Measurements from ENCODE around the gene EBI3.
"Not testable (repeated sequence)": the region's sequence is repeated elsewhere in the genome, so short reads cannot be mapped to it uniquely, and the experiment has no call there.

Gene EBI3

DNA sequence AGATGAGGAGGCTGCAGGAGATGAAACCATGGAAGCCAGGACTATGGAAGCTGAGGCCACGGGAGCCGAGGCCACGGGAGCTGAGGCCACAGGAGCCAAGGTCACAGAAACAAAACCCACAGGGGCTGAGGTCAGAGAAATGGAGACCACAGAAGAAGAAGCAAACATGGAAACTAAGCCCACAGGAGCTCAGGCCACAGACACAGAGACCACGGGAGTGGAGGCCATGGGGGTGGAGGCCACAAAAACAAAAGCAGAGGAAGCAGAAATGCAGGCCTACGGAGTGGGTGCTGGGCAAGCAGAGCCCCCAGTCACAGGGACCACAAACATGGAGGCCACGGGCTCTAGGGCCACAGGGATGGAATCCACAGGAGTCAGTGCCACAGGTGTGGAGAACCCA lies 12.5 kb upstream of the EBI3 start:
- no peak for DNase-seq
- TF ChIP-seq POLR2A (IDR thresholded peaks at IDR 0.05; ENCODE audit: low read length) = no peak
- no peak for TF ChIP-seq GATA1 (IDR thresholded peaks at IDR 0.05; ENCODE audit: low read depth, low read length)

DNA sequence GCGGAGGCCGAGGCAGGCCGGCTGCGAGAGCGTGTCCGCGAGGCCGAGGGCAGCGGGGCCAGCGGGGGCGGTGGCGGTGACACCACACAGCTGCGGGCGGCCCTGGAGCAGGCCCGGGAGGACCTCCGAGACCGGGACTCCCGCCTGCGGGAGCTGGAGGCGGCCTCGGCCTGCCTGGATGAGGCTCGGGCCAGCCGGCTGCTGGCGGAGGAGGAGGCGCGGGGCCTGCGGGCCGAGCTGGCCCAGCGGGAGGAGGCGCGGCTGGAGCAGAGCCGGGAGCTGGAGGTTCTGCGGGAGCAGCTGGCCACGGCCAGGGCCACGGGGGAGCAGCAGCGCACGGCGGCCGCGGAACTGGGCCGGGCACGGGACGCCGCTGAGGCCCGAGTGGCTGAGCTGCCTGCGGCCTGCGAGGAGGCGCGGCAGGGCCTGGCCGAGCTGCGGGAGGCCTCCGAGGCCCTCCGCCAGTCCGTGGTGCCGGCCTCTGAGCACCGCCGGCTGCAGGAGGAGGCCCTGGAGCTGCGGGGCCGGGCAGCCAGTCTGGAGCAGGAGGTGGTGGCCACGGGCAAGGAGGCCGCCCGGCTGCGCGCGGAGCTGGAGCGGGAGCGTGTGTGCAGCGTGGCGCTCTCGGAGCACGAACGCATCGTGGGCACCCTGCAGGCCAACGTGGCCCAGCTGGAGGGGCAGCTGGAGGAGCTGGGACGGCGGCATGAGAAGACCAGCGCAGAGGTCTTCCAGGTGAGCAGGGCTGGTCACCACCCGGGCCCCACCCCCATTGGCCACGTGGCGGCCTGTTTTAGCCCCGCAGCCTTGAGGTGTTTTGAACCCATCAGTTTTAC lies 11.7 kb upstream of the EBI3 start:
- no peak for DNase-seq
- TF ChIP-seq POLR2A (IDR thresholded peaks at IDR 0.05; ENCODE audit: low read length) = no peak
- no peak for TF ChIP-seq GATA1 (IDR thresholded peaks at IDR 0.05; ENCODE audit: low read depth, low read length)

DNA sequence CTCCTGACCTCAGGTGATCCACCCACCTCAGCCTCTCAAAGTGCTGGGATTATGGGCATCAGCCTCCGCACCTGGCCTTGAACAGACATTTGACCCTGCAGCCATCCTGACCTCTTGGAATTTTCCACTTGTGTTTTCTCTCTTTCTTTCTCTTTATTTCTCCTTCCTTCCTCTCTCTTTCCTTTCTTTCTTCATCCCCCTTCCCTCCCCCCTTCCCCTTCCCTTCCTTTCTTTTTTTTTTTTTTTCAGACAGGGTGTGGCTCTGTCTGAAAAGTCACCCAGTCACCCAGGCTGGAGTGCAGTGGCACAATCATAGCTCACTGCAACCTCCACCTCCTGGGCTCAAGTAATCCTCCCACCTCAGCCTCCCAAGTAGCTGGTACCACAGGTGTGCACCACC lies 10.8 kb upstream of the EBI3 start:
- DNase-seq = not testable (repeated sequence)

DNA sequence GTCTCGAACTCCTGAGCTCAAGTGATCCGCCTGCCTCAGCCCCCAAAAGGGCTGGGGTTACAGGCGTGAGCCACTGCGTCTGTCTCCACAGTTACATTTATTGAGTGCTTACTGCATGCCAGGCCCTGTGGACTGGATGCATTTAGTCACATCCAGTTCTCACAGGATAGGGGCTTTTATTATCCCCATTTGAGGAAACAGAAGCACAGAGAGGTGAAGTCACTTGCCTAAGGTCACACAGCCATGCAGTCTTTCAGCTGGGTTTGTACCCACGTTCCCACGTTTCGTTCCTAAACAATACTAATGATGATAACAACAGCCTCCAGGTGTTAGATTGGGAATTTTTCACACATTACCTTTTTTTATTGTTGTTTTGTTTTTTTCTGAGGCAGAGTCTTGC lies 9.1 kb upstream of the EBI3 start:
- DNase-seq = no peak
- TF ChIP-seq GATA1 (IDR thresholded peaks at IDR 0.05; ENCODE audit: low read depth, low read length) (no peak), POLR2A (IDR thresholded peaks at IDR 0.05; ENCODE audit: low read length) (no peak)

DNA sequence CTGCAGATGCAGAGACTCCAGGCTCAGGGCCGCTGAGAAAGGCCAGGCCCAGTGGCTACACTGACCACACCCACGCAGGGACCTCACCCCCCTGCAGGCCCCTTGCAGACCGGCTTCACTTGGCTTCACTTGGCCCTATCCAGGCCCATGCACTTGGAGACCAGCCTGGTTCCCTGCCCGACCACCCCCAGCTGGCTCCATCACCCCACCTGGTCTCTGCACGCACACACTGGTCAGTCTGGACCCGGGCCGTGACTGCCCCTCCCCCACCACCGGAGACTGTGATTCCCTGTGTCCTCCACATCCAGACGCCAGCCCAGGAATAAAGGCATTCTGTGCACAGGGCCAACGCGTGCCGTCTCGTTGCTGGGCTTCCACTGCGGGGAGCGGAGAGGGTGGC lies 4.9 kb upstream of the EBI3 start:
- TF ChIP-seq POLR2A (IDR thresholded peaks at IDR 0.05; ENCODE audit: low read length) = no peak
- TF ChIP-seq GATA1 (IDR thresholded peaks at IDR 0.05; ENCODE audit: low read depth, low read length) = no peak
- DNase-seq = no peak

DNA sequence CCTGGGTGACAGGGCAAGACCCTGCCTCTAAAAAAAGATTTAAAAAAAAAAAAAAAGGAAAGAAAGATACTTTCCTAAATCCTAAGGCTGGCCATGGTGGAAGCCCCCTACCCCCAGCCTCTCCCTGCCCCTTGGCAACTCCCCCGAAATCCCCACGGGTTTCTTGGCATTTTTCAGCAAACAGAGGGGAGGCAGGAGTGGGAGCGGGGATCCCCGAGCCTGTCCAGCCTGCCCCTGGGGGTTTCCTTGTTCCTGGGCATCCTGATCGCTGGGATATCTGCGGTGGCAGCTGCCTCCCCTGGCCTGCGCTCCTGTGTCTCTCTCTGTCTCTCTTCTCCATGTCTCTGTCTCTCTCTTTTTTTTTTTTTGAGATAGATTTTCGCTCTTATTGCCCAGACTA lies 3.4 kb upstream of the EBI3 start:
- TF ChIP-seq POLR2A (IDR thresholded peaks at IDR 0.05; ENCODE audit: low read length) (no peak), GATA1 (IDR thresholded peaks at IDR 0.05; ENCODE audit: low read depth, low read length) (no peak)
- DNase-seq = no peak

DNA sequence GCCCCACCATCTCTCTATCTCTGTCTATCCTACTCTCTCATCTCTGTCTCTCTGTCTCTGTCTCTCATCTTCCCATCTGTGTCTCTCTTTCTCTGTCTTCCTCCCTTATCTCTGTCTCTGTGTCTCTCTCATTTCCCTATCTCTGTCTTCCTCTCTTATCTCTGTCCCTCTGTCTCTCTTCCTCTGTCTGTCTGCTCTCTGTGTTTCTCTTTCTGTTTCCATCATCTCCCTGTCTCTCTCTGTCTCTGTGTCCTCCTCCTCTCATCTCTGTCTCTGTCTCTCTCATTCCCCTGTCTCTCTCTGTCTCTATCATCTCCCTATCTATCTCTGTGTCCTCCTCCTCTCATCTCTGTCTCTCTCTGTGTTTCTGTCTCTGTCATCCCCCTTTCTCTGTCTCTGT lies 1.6 kb upstream of the EBI3 start:
- TF ChIP-seq GATA1 (IDR thresholded peaks at IDR 0.05; ENCODE audit: low read depth, low read length) (no peak), POLR2A (IDR thresholded peaks at IDR 0.05; ENCODE audit: low read length) (no peak)

DNA sequence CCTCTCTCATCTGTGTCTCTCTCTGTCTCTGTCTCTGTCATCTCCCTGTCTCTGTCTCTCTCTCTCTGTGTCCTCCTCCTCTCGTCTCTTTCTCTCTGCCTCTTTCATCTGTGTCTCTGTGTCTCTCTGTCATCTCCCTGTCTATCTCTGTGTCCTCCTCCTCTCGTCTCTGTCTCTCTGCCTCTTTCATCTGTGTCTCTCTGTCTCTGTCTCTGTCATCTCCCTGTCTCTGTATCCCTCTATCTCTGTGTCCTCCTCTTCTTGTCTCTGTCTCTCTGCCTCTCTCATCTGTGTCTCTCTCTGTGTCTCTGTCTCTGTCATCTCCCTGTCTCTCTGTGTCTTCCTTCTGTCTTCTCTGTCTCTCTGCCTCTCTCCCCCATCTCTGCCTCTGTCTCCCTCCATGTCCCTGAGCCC lies 551 bp upstream of the EBI3 start:
- DNase-seq = no peak
- TF ChIP-seq GATA1 (IDR thresholded peaks at IDR 0.05; ENCODE audit: low read depth, low read length) (no peak), POLR2A (IDR thresholded peaks at IDR 0.05; ENCODE audit: low read length) (no peak)

More for the DNA sequence above, 1.6 kb upstream of the EBI3 start:
- DNase-seq = no peak

DNA sequence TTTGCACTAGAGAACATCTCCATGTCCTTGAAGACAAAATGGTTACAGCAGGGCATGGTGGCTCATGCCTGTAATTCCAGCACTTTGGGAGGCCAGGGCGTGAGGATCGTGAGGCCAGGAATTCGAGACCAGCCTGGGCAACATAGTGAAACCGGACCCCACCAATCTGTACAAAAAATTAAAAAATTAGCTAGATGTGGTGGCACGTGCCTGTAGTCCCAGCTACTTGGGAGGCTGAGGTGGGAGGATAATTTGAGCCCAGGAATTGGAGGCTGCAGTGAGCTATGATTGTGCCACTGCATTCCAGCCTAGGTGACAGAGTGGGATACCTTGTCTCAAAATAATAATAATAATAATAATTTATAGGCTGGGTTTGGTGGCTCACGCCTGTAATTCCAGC lies 914 bp downstream of the EBI3 start:
- DNase-seq = not testable (repeated sequence)

DNA sequence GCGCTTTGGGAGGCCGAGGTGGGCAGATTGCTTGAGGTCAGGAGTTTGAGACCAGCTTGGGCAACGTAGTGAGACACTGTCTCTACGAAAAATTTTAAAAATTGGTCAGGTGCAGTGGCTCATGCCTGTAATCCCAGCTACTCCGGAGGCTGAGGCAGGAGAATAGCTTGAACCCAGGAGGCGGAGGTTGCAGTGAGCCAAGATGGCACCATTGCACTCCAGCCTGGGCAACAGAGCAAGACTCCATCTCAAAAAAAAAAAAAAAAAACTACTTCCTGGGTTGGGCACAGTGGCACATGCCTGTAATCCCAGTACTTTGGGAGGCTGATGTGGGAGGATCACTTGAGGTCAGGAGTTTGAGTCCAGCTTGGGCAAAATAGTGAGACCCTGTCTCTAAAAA lies 2.2 kb downstream of the EBI3 start:
- not testable (repeated sequence) for DNase-seq

DNA sequence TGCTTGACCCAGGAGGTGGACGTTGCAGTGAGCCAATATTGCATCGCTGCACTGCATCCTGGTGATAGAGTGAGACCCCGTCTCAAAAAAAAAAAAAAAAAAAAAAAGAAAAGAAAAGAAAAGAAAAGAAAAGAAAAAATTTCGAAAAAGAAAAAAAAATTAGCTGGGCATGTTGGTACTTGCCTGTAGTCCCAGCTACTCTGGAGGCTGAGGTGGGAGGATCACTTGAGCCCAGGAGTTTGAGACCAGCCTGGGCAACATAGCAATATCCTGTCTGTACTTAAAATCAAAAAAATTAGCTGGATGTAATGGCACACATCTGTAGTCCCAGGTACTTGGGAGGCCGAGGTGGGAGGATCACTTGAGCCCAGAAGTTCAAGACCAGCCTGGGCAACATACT lies 2.8 kb downstream of the EBI3 start:
- not testable (repeated sequence) for DNase-seq

DNA sequence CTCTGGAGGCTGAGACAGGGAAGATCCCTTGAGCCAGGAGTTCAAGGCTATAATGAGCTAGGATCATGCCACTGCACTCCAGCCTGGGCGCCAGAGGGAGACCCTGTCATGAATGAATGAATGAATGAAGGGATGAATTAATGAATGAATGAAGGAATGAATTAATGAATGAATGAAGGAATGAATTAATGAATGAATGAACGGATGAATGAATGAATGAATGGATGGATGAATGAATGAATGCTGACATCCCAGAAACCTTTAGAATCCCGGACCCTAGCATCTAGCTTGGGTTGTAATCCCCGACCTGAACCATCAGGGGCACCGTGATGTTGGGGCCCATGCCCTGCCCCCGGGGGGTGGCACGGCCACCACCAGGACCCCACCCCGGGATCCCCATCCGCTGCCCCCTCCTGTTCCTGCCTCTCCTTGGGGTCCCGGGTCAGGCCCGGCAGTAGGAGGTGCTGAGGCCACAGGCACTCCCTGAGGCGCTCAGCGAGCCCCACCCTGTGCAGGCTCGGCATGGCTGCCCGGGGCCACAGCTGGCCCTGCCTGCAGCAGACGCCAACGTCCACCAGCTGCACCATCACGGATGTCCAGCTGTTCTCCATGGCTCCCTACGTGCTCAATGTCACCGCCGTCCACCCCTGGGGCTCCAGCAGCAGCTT lies 3.4 kb downstream of the EBI3 start:
- no peak for DNase-seq
- no peak for TF ChIP-seq POLR2A (IDR thresholded peaks at IDR 0.05; ENCODE audit: low read length)
- TF ChIP-seq GATA1 (IDR thresholded peaks at IDR 0.05; ENCODE audit: low read depth, low read length) = no peak

DNA sequence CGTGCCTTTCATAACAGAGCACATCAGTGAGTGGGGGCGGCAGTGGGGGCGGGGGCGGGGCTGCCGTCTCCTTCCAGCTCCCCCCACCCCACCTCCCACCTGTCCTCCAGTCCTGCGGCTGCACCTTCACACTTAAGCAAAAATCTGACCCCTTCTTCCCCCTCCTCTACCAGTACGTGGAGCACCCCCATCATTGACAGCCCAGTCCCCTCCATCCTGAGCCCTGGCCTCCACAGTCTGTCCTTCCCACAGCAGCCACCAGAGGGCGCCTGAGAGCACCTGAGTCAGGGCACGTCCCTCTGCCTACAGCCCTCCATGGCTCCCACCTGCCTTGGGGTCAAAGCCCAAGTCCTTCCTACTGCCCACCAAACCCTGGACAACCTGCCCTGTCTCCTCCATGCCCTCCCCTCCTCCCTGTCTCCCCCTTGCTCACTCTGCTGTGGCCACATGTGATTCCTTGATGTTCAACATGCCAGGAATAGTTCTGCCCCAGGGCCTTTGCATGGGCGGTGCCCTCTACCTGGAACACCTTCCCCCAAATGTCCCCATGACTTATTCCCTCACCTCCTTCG lies 4.0 kb downstream of the EBI3 start:
- peak in 1 of 2 experiments; percentile 76 for DNase-seq
- no peak for TF ChIP-seq POLR2A (IDR thresholded peaks at IDR 0.05; ENCODE audit: low read length)
- no peak for TF ChIP-seq GATA1 (IDR thresholded peaks at IDR 0.05; ENCODE audit: low read depth, low read length)

DNA sequence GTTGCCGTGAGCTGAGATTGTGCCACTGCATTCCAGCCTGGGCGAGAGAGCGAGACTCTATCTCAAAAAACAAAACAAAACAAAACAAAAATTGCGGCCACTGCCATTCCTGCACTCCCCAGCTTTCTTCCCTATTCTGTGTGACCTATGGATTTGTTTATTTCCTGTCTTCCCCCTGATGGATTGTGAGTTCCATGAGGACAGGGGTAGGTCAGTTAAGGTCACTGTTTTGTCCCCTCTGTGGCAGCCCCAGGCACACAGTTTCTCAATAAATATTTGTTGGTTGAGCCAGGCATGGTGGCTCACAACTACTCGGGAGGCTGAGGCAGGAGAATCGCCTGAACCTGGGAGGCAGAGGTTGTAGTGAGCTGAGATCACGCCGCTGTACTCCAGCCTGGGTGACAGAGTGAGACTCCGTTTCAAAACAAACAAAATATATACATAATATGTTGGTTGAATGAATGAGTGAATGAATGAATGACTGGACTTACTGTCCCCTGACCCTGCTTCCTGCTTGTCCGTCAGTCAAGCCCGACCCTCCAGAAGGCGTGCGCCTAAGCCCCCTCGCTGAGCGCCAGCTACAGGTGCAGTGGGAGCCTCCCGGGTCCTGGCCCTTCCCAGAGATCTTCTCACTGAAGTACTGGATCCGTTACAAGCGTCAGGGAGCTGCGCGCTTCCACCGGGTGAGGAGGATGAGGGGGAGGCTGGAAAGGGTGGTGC lies 5.0 kb downstream of the EBI3 start:
- DNase-seq = no peak
- TF ChIP-seq POLR2A (IDR thresholded peaks at IDR 0.05; ENCODE audit: low read length) (no peak), GATA1 (IDR thresholded peaks at IDR 0.05; ENCODE audit: low read depth, low read length) (no peak)

DNA sequence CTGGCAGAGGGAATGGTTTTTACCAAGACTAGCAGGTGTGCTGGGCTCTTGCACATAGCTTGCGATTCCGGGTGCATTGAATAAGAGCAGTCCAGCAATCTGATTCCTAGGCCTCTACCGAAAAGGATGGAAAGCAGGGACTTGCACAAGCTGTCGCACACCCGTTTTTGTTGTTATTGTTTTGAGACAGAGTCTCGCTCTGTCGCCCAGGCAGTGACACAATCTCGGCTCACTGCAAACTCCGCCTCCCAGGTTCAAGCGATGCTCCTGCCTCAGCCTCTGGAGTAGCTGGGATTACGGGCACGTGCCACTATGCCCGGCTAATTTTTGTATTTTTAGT lies 5.5 kb downstream of the EBI3 start:
- no peak for TF ChIP-seq GATA1 (IDR thresholded peaks at IDR 0.05; ENCODE audit: low read depth, low read length)
- no peak for TF ChIP-seq POLR2A (IDR thresholded peaks at IDR 0.05; ENCODE audit: low read length)

DNA sequence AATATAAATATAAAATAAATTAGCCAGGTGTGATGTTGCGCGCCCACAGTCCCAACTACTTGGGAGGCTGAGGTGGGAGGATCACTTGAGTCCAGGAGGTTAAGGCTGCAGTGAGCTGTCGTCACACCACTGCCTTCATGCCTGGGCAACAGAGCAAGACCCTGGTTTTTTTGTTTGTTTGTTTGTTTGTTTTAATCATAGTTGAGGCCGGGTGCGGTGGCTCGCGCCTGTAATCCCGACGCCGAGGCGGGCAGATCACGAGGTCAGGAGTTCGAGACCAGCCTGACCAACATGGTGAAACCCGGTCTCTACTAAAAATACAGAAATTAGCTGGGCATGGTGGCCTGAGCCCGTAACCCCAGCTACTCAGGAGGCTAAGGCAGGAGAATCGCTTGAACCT lies 8.2 kb downstream of the EBI3 start:
- not testable (repeated sequence) for DNase-seq

More for the DNA sequence above, 5.5 kb downstream of the EBI3 start:
- no peak for DNase-seq
